WI38 (cell line): ENCODE results near the gene AP1B1.

ENCODE experiments used
- H3K4me3 ChIP-seq: 2 replicates; pipeline ENCODE4 v1.5.1; 2011; ENCODE audit warnings: low read depth, mild to moderate bottlenecking, control low read depth, low read length
- CTCF ChIP-seq: IDR thresholded peaks from 2 replicates; pipeline ENCODE4 v1.5.1; 2012; ENCODE audit warnings: low read depth, mild to moderate bottlenecking, control low read depth, low read length

The AP1B1 gene

GRCh38 chr22:29353860-29354259 lies 34.5 kb downstream of the AP1B1 start:
- H3K4me3 ChIP-seq = no peak overlapping the region
- no peak for TF ChIP-seq CTCF

GRCh38 chr22:29353286-29353685 lies 35.1 kb downstream of the AP1B1 start:
- H3K4me3 ChIP-seq = no peak overlapping the region
- TF ChIP-seq CTCF = no peak

- no peak overlapping the region for H3K4me3 ChIP-seq
- TF ChIP-seq CTCF = no peak
Measured at GRCh38 chr22:29352778-29353177, 35.6 kb downstream of the AP1B1 start.

- no peak overlapping the region for H3K4me3 ChIP-seq
- no peak for TF ChIP-seq CTCF
Measured at GRCh38 chr22:29351891-29352290, 36.5 kb downstream of the AP1B1 start.

- TF ChIP-seq CTCF = no peak
- H3K4me3 ChIP-seq = no peak overlapping the region
Measured at GRCh38 chr22:29351042-29351441, 37.3 kb downstream of the AP1B1 start.

- H3K4me3 ChIP-seq = no peak overlapping the region
- TF ChIP-seq CTCF = no peak
Measured at GRCh38 chr22:29348956-29349355, 39.4 kb downstream of the AP1B1 start.

GRCh38 chr22:29348041-29348440 lies 40.3 kb downstream of the AP1B1 start:
- no peak for TF ChIP-seq CTCF
- no peak overlapping the region for H3K4me3 ChIP-seq
